Right atrium auricular region (tissue), 2 donors: ENCODE results near the gene FAM83F. TPM values are rescaled to one million over a fixed set of nuclear protein-coding genes. Genes with fewer than 3 reads are reported as not detected.

Experiments used
- DNase-seq: peaks from one replicate; pipeline ENCODE4 v3.0.0-alpha.2; 2019; ENCODE audit warnings: low spot score
- H3K27ac ChIP-seq, 2 donors: fragments of 200-600 bp; sonication (generic); 1 replicate in 1 of 2; 2 replicates in 1 of 2; pipeline ENCODE4 v1.5.1; 2016 to 2019
- H3K27me3 ChIP-seq, 2 donors: fragments of 200-600 bp; sonication (generic); one replicate each; pipeline versions ENCODE4 v1.5.1 to v1.6.0; 2017 to 2019
- H3K36me3 ChIP-seq: fragments of 200-600 bp; sonication (generic); one replicate; pipeline ENCODE4 v1.5.1; 2016
- H3K4me1 ChIP-seq, 2 donors: fragments of 200-600 bp; sonication (generic); one replicate each; pipeline versions ENCODE4 v1.5.1 to v1.6.0; 2017 to 2019
- H3K4me3 ChIP-seq, 2 donors: fragments of 200-600 bp; sonication (generic); 1 replicate in 1 of 2; 2 replicates in 1 of 2; pipeline ENCODE4 v1.5.1; 2017 to 2019; ENCODE audit warnings: mild to moderate bottlenecking in 1 of 2, moderate library complexity in 1 of 2
- H3K9me3 ChIP-seq, 2 donors: fragments of 200-600 bp; sonication (generic); one replicate each; pipeline ENCODE4 v1.5.1; 2019
- CTCF ChIP-seq, 2 donors: fragments of 200-600 bp; sonication (generic); IDR thresholded peaks; one replicate each; pipeline ENCODE4 v1.5.1; 2019; ENCODE audit warnings: antibody characterized with exemption in 2 of 2
- total RNA-seq, 2 donors: library from RNA; depleted of rRNA; stranded (reverse); fragments of >200 nt; gene quantifications; one replicate each; pipeline ENCODE4 v1.1.0, GENCODE V29; 2016

Gene FAM83F
- total RNA-seq, 2 donors from 2014 or later = 4.4 to 4.6 TPM

- H3K9me3 ChIP-seq = no peaks in the 10 kb centered on the region
- DNase-seq = no peak
- peaks cover 0 to 15% of the 10 kb centered on the region in 2 donors for H3K4me1 ChIP-seq
- H3K36me3 ChIP-seq = no peaks in the 10 kb centered on the region
- H3K4me3 ChIP-seq = no peak overlapping the region
- no peak for TF ChIP-seq CTCF (IDR thresholded peaks at IDR 0.05)
- H3K27ac ChIP-seq = no peak overlapping the region
- no peaks in the 10 kb centered on the region for H3K27me3 ChIP-seq
Observed at GRCh38 chr22:40036126-40036525, 41.4 kb downstream of the FAM83F start.

- no peak for DNase-seq
- Histone ChIP-seq H3K27me3 (no peaks in the 10 kb centered on the region), H3K4me1 (peaks cover 0 to 21% of the 10 kb centered on the region in 2 donors), H3K9me3 (no peaks in the 10 kb centered on the region), H3K27ac (no peak overlapping the region), H3K4me3 (no peak overlapping the region), H3K36me3 (no peaks in the 10 kb centered on the region)
- TF ChIP-seq CTCF (IDR thresholded peaks at IDR 0.05) = peak; percentile 57 to 81
Observed at GRCh38 chr22:40036591-40037225, 42.0 kb downstream of the FAM83F start.

GRCh38 chr22:40037320-40037719 is 42.6 kb downstream of the FAM83F start:
- no peak for TF ChIP-seq CTCF (IDR thresholded peaks at IDR 0.05)
- H3K4me1 ChIP-seq = peaks cover 0 to 26% of the 10 kb centered on the region in 2 donors
- no peak for DNase-seq
- H3K36me3 ChIP-seq = no peaks in the 10 kb centered on the region
- no peaks in the 10 kb centered on the region for H3K27me3 ChIP-seq
- H3K9me3 ChIP-seq = no peaks in the 10 kb centered on the region
- H3K4me3 ChIP-seq = no peak overlapping the region
- H3K27ac ChIP-seq = no peak overlapping the region

- no peak for TF ChIP-seq CTCF (IDR thresholded peaks at IDR 0.05)
- Histone ChIP-seq H3K9me3 (no peaks in the 10 kb centered on the region), H3K4me1 (peaks cover 0 to 39% of the 10 kb centered on the region in 2 donors), H3K27ac (no peak overlapping the region), H3K27me3 (no peaks in the 10 kb centered on the region), H3K36me3 (no peaks in the 10 kb centered on the region), H3K4me3 (no peak overlapping the region)
- no peak for DNase-seq
Observed at GRCh38 chr22:40039482-40040115, 44.8 kb downstream of the FAM83F start.

GRCh38 chr22:40040927-40041326 is 46.2 kb downstream of the FAM83F start:
- DNase-seq = no peak

More at GRCh38 chr22:40040927-40041326, 46.2 kb downstream of the FAM83F start:
- Histone ChIP-seq H3K27me3 (no peaks in the 10 kb centered on the region), H3K36me3 (no peaks in the 10 kb centered on the region), H3K4me1 (peaks cover 0 to 43% of the 10 kb centered on the region in 2 donors), H3K9me3 (no peaks in the 10 kb centered on the region), H3K27ac (no peak overlapping the region), H3K4me3 (no peak overlapping the region)
- TF ChIP-seq CTCF (IDR thresholded peaks at IDR 0.05) = no peak
